Activated CD4-positive, alpha-beta T cell treated with anti-CD3 and anti-CD28 coated beads, Interleukin-2, amount 50 U/mL, for 1 hour (primary cell): ENCODE results near the gene MEGF8.

Source experiments
- DNase-seq: peaks from one replicate; pipeline ENCODE4 v3.0.0-alpha.2; 2020

Gene MEGF8

DNA sequence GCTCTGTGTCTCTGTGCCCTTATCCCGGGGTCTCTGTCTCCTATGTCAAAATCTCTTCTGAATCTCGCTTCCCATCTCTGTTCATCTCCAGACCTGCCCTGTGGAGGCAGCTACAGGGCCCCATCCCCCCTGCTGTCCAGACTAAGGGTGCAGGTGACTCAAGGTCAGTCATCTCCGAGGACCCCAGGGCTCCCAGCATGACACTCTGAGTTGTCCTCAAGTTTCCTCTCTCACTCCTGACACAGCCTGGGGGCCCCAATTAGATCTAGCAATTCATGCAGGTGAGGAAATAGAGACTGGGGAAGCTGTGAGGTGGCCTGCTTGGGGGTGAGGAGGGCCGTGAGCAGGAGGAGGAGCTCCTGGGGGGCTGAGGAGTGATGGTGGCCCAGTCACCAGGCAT is 66.7 kb downstream of the MEGF8 start:
- no peak for DNase-seq

DNA sequence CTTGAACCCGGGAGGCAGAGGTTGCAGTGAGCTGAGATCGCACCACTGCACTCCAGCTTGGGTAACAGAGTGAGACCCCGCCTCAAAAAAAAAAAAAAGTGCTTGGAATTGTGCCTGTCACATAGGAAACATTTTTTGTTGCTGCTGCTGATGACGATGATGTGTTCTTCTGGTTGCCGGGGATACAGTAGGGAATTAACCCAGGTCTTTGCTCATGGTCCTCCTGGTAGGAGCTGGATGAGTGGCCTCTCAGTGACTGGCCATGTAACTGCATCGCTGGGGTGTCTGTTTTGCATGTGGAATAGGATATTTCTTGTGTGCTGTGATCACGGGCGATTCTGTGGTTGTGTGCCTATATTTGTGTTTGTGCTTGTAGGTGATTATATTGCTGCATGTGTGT is 69.3 kb downstream of the MEGF8 start:
- no peak for DNase-seq

DNA sequence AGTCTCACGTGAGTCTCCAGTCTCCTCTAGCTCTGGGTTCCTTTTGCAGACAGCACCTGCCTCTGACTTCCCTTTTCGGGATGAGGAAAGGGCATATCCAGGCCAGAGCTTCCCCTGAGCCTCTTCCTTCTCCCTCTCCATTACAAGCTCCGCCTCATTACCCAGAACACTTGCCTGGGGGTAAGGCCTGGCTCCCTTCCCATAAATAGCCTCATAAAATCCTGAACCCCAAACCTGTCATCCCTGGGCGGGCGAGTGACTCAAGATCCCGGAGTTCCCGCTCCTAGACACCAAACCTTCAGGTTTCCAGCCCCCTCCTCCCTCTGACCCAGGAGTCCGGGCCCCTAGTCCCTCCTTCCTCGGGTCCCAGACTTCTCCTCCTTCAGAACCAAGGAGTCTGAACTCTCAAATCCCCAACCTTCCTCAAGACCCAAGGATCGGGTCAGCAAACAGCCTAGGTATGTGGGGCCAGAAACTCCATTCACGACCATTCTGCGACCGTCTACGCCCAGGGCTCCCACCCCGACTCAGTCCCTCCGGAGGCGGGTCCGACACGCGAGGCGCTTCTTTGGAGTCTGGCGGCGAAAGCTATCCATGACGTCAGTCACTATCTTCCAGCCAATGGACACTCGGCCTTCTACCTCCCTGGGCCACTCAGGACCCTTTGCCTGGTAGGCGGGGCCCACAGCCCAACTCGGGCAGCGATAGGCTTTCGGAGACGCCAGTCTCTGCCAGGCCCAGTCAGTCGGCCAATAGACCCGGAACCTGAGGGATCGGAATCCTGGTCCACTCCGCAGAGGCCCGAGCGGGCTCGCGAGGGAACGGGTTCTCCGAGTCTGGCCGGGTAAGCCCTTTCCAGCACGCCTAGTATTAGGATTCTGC is 71.2 kb downstream of the MEGF8 start:
- DNase-seq, result peak; percentile 88

DNA sequence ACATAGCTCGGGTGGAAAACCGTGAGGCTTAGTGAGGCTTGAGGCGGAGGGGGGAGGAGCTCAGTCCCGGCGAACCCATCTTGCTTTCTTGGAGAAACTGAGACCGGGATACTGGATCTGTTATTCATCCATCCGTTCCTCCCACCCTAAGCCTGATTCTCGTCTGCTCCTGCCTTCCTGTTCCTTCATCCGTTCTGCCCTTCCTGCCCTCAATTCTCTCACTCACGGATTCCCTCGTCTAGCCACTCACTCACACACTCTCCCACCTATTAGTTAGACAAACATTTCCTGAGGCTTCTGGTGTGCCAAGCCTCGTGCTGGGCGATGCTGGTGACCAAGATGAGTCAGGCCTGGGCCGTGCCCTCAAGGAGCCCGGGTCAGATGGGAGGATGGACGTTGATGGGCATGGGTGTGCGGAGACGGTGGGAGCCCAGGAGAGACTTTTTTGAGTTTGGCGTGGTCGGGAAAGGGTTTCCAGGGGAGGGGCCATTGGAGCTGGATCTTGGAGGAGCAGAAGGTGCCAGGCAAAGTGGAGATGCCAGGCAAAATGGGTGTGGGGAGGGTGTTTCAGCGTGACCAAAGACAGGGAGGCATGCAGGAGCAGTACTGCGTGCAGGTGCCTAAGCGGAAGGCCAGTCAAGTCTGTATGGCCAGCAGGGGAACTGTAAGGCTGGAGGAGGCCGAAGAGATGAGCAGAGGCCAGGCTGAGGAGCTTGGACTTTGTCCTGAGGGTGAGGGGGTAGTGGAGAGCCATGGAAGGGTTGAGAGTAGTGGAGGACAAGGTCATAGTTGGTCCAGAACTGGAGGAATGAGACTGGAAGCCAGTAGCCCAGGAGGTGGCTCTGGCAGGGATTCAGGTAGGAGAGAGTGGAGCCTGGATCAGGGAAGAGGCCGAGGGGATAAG is 72.1 kb downstream of the MEGF8 start:
- DNase-seq, result no peak

DNA sequence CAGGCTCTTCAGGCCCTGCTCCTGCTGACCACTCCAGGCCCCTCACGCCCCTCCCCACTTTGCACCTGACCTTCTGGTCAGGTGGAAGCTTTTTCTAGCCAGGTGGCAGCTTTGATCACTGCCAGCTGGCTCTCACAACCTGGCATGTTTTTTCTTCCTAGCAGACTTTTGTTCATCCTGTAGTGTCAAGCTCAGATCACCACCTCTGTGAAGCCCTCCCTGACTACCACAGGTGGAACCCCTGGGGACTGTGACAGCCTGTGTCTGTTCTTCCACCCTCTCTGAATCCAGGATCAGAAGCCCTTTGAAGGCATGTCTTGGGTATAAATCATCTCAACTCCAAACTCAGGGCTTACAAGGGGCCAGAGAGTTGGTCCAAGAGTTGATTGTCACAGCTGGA is 75.0 kb downstream of the MEGF8 start:
- DNase-seq, result no peak

DNA sequence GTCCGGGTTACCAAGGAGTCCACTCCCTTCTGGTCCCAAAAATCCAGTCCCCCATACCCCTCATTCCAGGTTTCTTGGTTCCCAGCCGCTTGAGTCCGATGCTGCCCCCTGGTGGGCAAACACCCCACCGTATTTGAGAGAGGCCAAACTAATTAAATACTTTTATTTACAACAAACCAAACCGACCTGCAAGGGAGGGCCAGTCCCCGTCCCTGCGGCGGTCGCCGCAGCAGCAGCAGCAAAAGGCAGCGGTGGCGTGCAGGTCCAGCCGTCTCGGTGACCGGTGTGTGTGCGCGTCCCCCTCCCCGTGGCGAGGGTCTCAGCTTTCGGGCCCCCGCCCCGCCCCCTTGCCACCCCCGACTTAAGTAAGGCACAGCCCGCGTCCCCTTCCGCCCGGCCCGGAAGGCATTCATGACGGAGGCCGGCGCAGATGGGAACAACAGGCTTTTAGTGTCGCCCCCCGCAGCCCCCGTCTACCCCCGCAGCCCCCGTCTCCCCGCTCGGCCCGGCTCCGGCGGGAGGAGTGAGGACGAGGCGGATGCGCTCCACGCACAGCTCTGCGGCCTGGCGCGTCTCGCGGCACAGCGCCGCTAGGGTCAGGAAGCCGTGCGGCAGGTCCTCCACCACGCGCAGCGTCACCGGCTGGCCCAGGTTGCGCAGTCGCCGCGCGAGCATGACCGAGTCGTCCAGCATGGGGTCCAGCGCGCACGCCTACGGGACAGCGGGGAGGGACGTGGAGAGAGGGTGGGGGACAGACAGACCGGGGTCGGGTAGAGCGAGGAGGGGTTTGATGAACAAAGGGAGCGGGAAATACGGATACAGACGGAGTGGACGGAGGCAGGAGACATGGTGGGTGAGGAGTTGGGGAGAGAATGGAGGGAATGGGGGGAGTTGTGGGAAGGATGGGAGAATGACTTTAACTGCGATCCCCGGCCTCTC is 76.2 kb downstream of the MEGF8 start:
- DNase-seq, result peak; percentile 80

DNA sequence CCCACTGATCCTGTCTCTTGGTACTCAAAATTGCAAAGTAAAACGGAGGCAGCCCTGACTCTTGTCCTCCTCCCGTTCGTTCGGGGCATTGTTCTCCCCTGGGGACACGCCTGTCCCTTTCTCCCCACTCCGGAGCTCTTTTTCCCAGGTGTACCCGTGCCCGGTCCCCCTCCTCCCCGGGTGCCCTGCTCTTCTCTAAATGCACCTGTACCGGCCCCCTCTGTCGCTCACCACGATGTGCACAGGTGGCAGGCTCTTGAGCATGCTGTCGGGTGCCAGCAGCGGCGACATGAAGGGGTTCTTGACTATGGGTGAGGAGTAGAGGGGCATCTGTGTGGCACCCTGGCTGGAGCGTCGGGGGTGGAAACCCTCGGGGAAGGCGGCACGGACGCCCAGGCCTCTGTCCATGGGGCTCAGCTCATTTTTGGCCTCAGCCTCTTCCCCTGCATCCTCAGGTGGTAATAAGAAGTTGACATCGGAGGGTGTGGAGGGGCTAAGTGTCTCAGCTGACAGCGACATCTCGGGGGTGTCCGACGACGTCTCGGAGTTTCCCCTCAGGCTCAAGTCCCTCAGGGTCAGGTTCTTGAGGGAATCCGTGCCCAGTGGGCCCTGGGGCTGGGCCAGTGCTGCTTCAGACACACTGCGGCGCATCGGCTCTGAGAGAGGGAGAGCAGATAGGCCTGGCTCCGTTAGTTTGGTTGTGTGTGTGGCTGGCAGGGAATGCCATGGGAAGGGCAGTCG is 77.1 kb downstream of the MEGF8 start:
- DNase-seq, result no peak

DNA sequence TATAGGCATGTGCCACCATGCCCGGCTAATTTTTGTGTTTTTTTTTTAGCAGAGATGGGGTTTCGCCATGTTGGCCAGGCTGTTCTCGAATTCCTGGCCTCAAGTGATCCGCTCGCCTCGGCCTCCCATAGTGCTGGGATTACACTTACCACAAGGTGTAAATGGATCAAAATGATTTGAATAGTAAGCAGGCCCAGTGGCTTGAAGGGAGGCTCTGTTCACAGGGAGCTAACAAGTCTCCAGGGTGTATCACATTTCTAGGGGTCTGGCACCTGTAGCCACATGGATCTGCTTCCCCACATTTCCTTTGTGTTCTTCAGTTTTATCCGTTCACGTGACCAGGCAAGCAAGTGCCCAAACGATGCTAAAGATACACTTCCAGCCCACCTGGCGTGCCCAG is 78.2 kb downstream of the MEGF8 start:
- no peak for DNase-seq

DNA sequence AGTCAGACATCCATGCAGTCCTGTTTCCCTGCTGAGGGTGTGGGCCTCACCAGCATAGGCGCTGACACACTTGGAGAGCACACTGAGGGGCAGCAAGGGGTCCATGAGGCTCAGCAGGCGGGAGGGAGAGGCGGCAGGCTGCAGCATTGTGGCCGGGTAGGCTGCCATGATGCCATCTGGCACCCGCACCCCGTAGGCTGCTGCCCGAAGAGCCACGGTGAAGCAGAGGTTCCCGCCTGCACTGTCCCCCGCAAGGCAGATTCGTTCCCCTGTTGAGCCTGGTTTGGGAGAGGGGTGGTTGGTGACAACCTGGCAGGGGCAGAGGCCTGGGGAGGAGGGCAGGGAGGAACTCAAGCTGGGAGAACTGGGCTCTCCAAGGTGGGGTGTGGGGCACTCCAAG is 80.7 kb downstream of the MEGF8 start:
- no peak for DNase-seq

DNA sequence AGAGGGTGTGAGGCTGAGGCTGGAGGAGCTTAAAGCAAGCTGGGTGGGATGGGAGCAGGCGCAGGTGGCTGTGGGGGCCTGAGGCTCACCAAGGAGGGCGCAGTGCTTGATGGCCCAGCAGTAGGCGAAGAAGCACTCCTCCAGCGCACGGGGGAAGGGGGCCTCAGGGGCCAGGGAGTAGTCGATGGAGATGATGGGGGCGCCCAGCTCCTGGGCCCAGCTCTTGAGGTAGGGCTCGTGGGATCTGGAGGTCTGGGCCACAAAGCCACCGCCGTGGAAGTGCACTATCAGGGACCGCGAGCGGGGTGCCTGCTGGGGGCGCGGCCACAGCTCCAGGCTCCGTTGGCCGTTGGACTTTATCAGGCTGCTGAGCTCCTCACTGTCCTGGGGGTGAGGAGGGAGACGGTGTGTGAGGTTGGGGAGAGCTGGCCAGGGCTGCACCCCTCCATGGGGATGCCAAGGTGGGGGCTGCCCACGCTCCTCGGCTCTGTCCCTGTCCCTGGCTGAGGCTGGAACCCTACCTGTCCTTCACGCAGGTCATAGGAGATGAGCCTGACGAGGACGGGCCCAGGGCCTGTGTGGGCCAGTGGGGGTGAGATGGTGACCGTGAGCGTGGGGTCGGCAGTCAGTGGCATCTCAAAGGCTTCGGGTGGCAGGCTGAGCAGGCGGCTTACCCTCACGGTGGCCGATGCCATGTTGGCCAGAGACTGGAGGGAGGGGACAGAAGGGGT is 81.8 kb downstream of the MEGF8 start:
- no peak for DNase-seq

DNA sequence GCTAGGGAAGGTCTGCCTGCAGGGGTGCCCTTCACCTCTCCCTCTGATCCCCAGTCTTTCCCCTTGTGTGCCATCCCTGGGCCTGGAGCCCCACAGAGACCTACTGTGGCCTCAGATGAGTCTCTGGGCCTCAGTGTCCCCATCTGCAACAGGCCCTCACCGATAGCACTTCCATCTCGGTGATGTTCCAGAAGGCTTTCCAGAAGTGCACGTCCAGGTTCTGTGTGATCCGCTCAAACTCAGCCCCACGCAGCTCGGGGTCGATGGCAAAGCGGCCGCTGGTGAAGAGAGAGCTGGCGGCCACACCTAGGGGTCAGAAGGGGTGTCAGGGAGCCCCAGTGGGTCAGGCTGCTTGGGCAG is 82.4 kb downstream of the MEGF8 start:
- DNase-seq, result no peak

DNA sequence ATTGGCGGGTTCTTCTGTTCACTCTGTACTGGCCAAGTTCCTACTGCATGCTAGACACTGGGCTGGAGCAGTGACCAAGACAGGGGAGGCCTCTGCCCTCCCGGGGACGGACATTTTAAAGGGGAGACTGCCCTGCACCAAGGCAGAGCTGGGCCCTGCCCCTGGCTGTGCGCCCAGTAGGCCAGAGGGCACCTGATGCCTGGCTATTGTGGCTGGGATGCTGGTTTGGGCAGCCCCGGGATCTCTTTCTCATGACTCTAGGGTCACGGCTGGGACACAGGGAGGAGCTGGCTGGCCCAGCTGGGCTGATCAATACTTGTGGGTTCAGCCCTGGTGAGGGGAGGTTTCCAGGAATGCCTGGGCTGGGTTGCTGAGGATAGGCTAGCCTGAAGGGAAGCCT is 84.0 kb downstream of the MEGF8 start:
- DNase-seq, result no peak

DNA sequence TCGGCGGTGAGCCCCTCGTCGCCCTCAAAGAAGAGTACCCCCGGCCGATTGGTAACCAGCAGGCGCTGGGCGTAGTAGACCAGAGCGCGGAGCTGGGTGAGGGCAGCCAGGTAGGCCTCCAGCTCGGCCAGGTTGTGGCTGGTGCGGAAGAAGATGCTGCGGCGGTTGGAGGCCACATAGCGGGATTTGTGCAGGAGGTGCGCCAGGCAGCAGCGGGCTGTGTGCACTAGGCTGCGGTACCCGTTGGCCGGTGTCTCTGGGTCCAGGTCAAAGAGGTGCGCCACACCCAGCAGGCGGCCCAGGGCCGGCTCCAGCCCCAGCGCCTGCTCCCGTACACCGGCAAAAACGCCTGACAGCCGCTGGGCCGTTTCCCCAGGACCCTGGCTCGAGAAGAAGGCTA is 84.9 kb downstream of the MEGF8 start:
- DNase-seq, result no peak

DNA sequence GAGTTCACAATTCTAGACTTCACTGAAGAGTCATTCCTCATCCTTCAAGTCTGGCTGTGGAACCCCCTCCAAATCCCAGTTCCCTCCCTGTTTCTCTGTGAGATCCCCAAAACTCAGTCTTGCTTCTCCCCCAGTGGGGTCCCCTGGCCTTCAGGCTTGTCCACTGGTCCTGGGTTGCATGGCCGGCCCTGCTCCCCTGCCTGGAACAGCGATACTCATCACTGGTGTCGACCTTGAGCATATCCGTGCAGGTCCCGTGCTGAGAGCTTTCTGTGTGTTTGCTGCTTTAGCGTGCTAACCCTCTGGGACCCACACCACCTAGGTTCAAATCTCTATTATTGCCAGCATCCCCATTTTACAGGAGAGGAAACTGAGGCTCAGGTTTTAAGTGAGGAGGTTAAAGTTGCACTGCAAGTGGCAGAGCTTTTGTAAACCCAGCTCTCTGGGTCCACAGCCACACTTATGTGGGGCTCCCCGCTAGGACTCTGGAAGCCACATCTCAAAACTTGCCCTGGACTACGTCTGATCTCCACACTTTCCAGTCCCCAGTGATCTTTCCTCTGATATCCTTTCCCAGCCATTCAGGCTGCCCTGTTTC is 86.2 kb downstream of the MEGF8 start:
- DNase-seq, result no peak

DNA sequence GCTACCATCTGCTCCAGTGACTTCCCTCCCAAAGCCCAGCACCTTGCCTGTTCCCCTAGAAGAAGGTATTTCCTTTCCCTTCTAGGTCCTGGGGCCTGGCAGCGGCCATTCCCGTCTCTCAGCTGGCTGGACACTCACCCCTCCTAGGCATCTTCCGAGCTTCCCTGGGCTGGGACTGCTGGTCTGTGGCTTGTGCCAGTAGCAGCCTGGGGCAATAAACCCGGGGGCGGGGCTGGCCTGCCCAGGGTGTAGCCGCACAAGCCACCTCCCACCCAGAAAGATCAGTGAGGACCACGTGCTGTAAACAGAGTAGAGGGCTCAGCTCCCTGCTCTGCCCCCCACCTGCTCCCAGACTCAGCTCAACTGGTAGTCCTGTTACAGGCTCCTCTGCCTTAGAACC is 86.8 kb downstream of the MEGF8 start:
- no peak for DNase-seq

DNA sequence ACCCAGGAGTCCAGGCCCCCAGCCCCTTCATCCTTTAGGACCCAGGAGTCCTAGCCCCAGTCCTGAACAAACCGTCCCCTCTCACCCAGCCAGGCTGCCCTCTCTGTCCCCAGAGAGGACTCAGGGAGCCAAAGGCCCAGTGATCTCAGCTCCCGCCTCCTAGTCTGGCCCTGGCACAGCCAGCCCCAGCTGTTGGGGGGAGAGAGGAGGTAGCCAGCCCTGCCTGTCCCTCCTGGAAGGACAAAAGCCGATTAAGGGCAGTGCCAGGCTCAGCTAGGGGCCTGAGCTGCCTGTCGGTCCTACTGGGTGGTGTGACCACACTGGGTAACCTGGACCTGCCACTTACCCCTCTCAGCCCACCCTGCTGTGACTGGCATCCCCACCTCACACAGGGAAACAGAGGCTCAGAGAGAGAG is 87.2 kb downstream of the MEGF8 start:
- no peak for DNase-seq

DNA sequence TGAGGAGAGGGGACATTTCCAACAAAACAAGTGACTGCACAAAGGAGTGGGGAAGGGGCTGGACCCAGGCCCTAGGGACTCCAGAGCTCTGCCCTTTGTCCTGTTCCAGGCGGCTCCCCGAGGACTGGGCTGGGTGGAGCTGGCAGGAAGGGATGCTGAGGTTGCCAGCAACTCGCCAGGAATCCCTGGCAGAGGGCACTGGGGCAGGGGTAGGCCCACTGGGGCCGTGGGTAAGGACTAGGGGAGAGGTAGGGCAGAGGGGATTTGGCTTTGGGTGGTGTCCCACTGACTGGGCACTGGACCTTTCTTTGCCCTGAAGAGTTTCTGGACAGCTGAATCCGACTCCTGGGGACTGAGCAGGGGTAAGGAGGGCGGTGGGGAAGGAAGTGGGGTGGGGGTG is 93.9 kb downstream of the MEGF8 start:
- DNase-seq, result no peak

DNA sequence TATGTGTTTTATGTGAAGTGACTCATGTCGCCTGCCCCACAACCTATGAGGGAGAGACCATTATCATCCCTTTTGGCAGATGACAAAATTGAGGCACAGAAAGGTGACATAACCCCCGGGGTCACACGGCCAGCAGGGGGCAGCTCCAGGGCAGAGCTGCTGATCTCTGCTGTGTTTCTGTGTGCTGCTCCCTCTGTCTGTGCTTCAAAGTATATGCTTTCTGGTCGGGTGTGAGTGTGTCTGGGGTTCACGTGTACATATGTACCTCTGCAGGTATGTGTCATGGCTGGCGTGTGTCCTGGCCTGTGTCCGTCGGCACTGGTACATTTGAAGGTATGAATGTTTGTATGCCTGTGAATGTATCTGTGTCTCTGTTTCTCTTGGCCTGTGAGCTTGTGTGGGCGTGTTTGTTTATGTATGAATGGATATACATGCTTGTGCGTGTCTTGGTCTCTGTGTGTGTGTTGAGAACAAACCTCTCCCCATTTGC is 94.7 kb downstream of the MEGF8 start:
- DNase-seq, result peak; percentile 80

DNA sequence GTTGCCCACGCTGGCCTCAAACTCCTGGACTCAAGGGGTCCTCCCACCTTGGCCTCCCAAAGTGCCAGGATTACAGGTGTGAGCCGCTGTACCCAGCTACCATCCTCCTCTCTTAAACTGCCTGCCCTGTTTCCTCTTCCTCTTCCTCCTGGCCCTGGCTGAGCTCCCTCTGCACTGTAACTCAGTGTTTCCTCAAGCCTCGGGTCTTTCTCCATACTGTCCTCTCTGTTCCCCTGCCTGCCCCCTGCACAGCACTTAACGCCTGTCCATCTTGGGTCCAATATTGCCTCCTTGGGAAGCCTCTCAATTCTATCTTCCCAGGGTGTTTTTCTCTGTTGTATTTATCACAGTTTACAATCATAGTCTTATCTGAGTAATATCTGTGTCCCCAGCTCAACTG is 95.7 kb downstream of the MEGF8 start:
- no peak for DNase-seq

DNA sequence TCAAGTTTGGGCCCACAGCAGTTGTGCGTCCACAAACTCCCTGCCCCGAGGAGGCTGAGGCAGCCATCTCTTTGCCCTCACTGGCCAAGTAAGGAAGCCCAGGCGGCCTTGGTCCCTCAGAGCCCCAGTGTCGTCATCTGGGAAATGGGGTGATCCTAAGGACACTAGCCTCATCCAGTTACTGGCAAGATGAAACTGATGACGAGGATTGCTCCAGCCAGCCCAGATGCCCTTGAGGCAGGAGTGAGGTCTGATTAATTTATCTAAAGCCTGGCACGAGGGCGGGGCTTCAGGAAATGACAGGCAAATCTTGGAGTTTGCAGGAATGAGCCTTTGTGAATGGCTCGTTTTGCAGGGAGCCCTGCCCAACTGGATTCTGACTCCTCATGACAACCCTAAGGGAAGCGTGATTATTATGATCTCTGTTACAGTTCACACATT is 96.2 kb downstream of the MEGF8 start:
- DNase-seq, result no peak
